Stimulated activated effector memory CD8-positive, alpha-beta T cell treated with anti-CD3 and anti-CD28 coated beads, Interleukin-12 subunit alpha, Interleukin-12 subunit beta, amount 100 ng/mL, for 72 hours (primary cell): Measurements from ENCODE around the gene C20orf96.
"Not testable (repeated sequence)": the region's sequence is repeated elsewhere in the genome, so short reads cannot be mapped to it uniquely, and the experiment has no call there.

Experiments used
- ATAC-seq: fragments of 150-1000 bp; cut with Tn5 transposase; 2 replicates; pipeline ENCODE4 v1.10.0; 2021
- DNase-seq, 2 donors: peaks; one replicate each; pipeline ENCODE4 v3.0.0; 2021 to 2022; ENCODE audit warnings: low spot score in 2 of 2
- H3K27ac Mint-ChIP-seq: one replicate; pipeline ENCODE4 v1.8.0; 2022; ENCODE audit warnings: mild to moderate bottlenecking, mixed read lengths
- H3K36me3 Mint-ChIP-seq: one replicate; pipeline ENCODE4 v1.8.0; 2022; ENCODE audit warnings: mild to moderate bottlenecking, mixed read lengths
- H3K4me1 Mint-ChIP-seq: one replicate; pipeline ENCODE4 v1.8.0; 2022; ENCODE audit warnings: mixed read lengths
- H3K4me3 Mint-ChIP-seq: one replicate; pipeline ENCODE4 v1.8.0; 2022; ENCODE audit warnings: mild to moderate bottlenecking, mixed read lengths
- H3K9me3 Mint-ChIP-seq: one replicate; pipeline ENCODE4 v1.8.0; 2022; ENCODE audit warnings: mixed read lengths

Gene C20orf96

DNA sequence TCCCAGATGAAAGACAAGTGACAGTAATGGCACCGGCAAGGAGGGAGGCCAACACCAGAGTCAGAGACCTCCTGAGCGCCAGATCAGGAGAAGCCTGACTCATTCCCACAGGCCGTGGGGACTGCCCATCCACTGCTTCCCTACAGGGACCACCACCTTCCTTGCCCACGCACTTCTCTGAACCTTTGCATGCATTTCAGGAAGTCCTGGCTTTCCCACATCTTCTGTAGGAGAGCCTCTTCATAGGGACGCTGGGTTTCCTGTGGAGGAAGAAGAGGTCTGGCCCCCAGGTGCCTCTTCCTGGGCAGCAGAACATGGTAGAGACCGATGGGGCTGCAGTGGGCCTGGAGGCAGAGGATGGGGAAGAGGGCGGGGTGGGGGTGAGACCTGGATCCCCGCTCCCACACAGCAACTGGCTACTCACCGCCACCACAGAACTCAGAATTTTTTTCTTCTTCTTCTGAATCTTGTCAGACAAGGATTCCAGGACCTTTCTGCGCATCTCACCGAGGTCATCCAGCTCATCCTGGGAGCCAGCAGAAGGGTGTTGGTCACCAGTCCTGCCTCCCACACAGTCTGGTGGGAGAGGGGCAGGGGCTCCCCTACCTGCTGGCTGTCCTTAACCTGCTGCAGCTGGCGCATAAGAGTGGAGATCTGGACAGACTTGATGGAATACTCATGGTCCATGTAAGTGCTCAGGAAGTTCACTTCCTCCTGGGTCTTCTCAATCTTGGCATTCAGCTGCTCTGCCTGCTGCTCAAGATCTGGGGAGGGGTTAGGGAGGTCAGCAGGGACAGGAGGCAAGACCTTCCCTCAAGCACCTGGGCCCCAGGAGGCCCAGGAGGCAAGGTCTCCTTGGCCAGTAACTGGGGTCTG is 13.7 kb downstream of the C20orf96 start:
- H3K27ac Mint-ChIP-seq, result no peak overlapping the region
- ATAC-seq (no peak), DNase-seq (no peak)
- H3K36me3 Mint-ChIP-seq, result no peaks in the 10 kb centered on the region
- no peaks in the 10 kb centered on the region for H3K9me3 Mint-ChIP-seq
- H3K4me3 Mint-ChIP-seq, result no peak overlapping the region
- no peaks in the 10 kb centered on the region for H3K4me1 Mint-ChIP-seq

DNA sequence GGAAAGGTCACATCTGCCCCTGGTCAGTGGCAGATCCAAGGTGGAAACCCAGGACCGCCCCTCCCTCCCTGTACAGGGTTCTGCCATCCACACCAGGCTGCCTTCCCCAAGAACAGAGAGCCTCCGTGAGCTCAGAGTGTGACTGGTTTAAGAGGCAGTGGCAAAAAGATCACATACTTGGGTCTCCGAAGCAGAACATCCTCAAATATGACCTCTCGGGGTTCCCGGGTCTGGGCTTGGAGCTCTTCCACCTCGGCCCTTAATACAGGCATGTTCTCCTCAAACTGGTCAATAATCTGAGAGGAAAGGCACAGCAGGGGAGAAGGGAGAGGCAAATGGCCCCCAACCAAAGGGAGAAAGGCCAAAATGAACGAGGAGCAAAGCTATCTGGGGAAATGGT is 14.8 kb downstream of the C20orf96 start:
- H3K9me3 Mint-ChIP-seq, result no peaks in the 10 kb centered on the region
- ATAC-seq (no peak), DNase-seq (no peak)
- no peaks in the 10 kb centered on the region for H3K4me1 Mint-ChIP-seq
- no peaks in the 10 kb centered on the region for H3K36me3 Mint-ChIP-seq
- H3K27ac Mint-ChIP-seq, result no peak overlapping the region
- H3K4me3 Mint-ChIP-seq, result no peak overlapping the region

DNA sequence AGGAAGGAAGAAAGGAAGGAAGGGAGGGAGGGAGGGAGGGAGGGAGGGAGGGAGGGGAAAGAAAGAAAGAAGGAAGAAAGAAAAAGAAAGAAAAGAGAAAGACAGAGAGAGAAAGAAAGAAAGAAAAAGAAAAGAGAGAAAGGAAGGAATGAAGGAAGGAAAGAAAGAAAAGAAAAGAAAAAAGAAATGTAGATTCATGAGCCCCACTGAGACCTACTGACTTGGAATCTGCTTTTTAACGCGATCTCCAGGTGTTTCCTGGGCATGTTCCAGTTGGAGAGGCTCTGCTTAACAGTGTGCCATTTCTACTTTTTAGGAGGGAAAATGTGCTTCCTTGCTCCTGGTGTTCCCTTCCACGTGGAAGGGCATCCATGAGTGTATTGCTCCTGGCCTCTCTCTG is 16.7 kb downstream of the C20orf96 start:
- ATAC-seq, result no peak
- H3K36me3 Mint-ChIP-seq, result no peaks in the 10 kb centered on the region
- H3K27ac Mint-ChIP-seq, result no peak overlapping the region
- H3K4me1 Mint-ChIP-seq, result no peaks in the 10 kb centered on the region
- H3K9me3 Mint-ChIP-seq, result no peaks in the 10 kb centered on the region
- DNase-seq, result no peak
- H3K4me3 Mint-ChIP-seq, result no peak overlapping the region

DNA sequence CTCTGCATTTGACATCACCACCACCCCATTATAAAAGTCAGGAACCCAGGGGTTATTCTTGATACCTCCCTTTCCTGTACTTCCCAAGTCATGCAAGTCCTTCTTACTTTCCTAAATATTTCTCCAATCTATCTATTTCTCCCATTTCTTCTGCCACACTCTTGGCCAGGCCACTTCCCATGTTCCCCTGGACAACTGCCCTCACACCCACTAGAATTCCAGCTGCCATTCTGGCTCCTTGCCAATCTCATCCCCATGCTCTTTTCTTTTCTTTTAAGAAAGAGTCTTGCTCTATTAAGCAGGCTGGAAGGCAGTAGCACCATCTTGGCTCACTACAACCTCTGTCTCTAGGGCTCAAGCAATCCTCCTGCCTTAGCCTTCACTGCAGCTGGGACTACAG is 17.8 kb downstream of the C20orf96 start:
- ATAC-seq, result no peak
- no peaks in the 10 kb centered on the region for H3K9me3 Mint-ChIP-seq
- H3K36me3 Mint-ChIP-seq, result no peaks in the 10 kb centered on the region
- no peak for DNase-seq
- H3K4me1 Mint-ChIP-seq, result no peaks in the 10 kb centered on the region
- no peak overlapping the region for H3K4me3 Mint-ChIP-seq
- H3K27ac Mint-ChIP-seq, result peak overlapping the region; percentile 15

DNA sequence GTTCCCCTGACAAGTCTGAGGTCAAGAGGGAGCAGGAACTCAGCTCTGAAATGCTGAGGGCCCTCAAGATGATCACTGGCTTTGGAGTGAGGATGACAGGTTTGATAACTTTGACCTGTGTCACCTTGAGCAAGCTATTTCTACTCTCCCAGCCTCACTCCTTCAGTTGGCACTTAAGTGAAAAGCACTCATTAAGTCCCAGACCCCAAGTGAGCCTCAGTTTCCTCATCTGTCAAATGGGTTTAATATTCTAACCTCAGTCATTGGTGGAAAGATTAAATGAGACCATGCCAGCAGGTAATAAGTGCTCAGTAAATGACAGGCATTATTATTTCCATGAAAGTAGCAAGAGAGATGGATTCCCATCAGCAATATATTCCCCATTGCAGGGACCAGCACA is 19.0 kb downstream of the C20orf96 start:
- no peaks in the 10 kb centered on the region for H3K36me3 Mint-ChIP-seq
- peaks cover 8% of the 10 kb centered on the region for H3K4me1 Mint-ChIP-seq
- DNase-seq (no peak), ATAC-seq (no peak)
- no peaks in the 10 kb centered on the region for H3K9me3 Mint-ChIP-seq
- no peak overlapping the region for H3K4me3 Mint-ChIP-seq
- H3K27ac Mint-ChIP-seq, result no peak overlapping the region

DNA sequence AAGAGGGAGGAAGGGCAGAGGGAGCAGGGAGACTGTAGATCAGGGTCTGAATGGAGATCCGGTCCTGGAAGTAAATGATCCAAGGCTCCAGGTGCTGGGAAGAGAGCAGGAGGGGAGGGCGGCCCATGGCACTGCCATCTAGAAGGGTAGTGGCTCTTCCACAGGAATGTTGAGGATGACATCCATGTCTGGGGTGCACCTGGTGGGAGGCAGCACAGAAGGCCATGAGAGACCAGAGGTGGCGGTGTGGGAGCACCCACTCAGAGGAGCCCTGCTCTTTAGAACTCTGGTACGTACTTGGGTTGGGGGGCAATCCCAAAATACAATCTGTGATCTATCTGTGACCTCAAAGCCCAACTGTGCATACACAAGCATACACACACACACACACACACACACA is 19.5 kb downstream of the C20orf96 start:
- no peak overlapping the region for H3K4me3 Mint-ChIP-seq
- no peaks in the 10 kb centered on the region for H3K9me3 Mint-ChIP-seq
- H3K4me1 Mint-ChIP-seq, result peaks cover 12% of the 10 kb centered on the region
- no peak overlapping the region for H3K27ac Mint-ChIP-seq
- DNase-seq (no peak), ATAC-seq (no peak)
- H3K36me3 Mint-ChIP-seq, result no peaks in the 10 kb centered on the region

DNA sequence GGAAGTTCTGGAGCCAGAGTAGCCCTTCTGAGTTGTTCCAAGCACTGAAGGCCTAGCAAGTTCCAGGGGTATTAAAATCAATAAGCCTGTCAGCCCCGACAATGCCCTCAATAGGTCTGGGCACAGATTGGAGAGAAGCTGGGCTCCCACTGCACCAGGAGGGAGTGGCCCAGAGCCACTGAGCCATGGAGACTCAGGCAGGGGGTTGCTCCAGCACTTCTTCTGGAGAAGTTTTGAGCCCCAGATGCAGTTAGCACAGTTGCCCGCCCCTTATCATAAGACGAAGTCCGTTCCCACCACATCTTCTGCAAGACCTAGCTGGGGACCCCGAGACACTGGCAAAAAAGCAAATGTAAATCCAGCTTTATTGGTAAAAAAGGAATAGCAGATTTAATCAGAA is 20.0 kb downstream of the C20orf96 start:
- DNase-seq, result no peak
- Mint-ChIP-seq H3K36me3 (no peaks in the 10 kb centered on the region), H3K9me3 (no peaks in the 10 kb centered on the region), H3K27ac (no peak overlapping the region), H3K4me3 (no peak overlapping the region), H3K4me1 (peaks cover 12% of the 10 kb centered on the region)
- ATAC-seq, result no peak

DNA sequence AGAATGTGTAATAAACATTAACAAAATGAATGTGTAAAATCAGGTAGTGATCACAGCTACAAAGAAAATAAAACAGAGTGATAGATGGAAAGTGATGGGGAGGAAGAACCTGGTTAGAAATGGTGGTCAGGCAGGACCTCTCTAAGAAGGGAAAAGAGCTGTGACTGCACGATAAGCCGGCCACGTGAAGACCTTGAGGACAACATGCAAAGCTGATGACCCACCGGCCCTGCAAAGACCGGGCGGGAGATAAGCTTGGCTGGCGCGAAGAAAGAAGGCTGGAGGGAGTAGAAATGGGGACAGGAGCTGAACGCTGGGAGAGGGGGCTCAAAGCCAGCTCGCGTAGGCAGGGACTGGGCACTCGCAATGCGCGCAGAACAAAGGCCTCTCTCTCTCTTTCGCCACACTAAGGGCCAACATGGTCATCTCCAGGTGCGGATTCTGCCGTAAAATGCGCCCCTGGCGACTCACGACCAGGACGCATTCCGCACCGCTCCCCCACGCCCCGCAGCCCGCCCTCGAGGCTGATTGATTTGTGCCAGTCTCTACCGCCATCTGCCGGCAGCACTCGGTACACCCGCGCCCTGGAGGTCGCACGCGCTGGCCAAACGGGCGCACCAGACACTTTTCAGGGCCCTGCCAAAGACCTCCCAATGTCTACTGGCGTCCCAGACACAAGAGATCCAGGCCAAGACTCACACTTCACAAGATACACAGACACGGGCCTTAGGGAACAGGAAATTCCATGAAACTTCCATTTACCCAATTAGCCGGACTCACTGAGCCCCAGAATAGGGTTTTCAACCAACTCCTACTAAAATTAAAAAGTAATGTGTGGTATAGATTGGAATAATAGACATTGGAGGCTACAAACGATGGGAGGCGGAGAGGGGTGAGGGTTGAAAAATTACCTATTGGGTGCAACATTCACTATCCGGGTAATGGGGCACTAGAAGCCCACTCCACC is 23.7 kb downstream of the C20orf96 start:
- Mint-ChIP-seq H3K4me3 (peak overlapping the region; percentile 75), H3K36me3 (no peaks in the 10 kb centered on the region), H3K4me1 (peaks cover 12% of the 10 kb centered on the region), H3K9me3 (no peaks in the 10 kb centered on the region), H3K27ac (peak overlapping the region; percentile 85)
- ATAC-seq, result peak; percentile 93
- peak; percentile 84 to 95 for DNase-seq

DNA sequence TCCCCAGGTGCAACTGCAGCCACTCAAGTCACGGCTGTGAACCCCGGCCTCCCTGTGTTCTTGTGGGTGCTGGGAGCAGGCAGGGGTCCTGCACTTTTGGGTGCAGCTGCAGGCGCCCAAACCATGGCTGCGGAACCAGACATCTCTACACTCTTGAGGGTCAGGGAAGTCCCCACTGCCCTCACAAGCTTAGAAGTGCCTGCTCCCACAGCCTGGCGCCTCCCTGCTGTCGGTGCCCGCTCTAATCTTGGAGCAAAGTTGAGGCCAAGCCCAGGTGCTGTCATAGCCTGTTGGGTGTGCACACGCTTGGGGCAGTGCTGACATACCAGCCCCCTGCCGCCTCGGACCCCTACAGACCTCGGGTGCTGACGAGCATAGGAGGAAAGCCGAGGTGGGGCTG is 26.8 kb downstream of the C20orf96 start:
- DNase-seq (no peak), ATAC-seq (no peak)
- Mint-ChIP-seq H3K9me3 (no peaks in the 10 kb centered on the region), H3K36me3 (no peaks in the 10 kb centered on the region), H3K4me3 (no peak overlapping the region), H3K27ac (no peak overlapping the region), H3K4me1 (peaks cover 18% of the 10 kb centered on the region)

DNA sequence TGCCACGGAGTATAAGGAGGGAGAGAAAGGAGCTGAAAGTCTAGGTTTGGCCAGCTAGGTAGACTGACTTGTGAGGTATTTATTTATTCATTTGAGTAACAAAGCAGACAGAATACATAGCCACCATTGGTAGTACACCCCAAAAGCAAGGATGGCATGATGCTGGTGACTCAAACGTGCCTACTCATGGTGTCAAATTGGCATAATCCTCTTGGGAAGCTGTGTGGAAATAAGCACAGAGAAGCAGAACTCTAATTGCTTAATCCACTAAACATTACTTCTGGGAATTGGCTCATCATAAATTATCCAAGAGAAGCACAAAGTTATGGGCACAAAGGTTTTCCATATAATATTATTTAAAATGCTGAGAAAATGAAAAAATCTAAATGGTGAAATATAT is 30.6 kb downstream of the C20orf96 start:
- peaks cover 15% of the 10 kb centered on the region for H3K4me1 Mint-ChIP-seq
- no peak overlapping the region for H3K4me3 Mint-ChIP-seq
- H3K36me3 Mint-ChIP-seq, result no peaks in the 10 kb centered on the region
- DNase-seq (peak in 1 of 2 donors; percentile 26), ATAC-seq (no peak)
- H3K27ac Mint-ChIP-seq, result no peak overlapping the region
- no peaks in the 10 kb centered on the region for H3K9me3 Mint-ChIP-seq

DNA sequence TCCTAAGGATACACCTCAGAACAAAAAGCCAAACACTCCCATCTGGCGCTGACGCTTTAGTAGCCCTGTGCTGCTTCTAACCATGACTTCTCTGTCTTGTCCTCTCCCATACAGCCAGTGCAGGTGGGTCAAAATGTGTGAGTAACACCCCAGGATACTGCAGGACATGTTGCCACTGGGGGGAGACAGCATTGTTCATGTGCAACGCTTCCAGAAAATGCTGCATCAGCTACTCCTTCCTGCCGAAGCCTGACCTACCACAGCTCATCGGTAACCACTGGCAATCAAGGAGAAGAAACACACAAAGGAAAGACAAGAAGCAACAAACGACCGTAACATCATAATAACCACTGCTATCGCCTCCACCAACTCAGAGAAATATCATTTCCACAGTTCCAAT is 31.6 kb downstream of the C20orf96 start:
- ATAC-seq, result peak; percentile 42
- DNase-seq, result peak in 1 of 2 donors; percentile 46
- no peak overlapping the region for H3K27ac Mint-ChIP-seq

DNA sequence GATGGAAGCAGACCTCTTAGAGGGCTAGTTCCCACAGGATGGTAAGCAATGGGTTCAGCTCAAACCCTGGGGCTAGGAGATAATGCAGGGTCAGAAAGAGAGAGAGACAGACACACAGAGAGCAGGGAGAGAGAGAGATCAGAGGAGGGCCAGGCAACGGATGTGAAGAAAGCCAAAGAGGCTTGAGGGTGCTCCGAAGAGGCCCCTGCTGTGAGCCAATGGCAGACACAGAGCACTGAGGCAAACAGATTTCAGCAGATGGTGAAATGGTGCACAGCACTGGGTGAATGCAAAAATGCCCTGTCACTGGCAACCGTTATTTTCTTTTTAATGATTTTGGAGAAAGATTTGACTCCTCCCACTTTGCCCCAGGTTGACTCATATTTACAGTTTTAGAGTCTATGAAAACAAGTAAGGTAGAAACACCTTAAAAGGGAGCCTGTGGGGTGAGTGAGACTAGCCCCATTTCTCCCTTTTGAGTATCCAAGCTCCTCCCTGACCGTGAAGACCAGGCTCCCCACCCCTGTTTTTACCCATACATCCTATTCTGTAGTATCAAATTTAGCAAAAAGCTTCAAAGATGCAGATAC is 32.2 kb downstream of the C20orf96 start:
- Mint-ChIP-seq H3K9me3 (no peaks in the 10 kb centered on the region), H3K27ac (no peak overlapping the region), H3K4me3 (no peak overlapping the region), H3K36me3 (no peaks in the 10 kb centered on the region), H3K4me1 (peaks cover 15% of the 10 kb centered on the region)
- ATAC-seq (peak; percentile 57), DNase-seq (peak in 1 of 2 donors; percentile 18)

More for the DNA sequence above, 31.6 kb downstream of the C20orf96 start:
- Mint-ChIP-seq H3K4me3 (no peak overlapping the region), H3K4me1 (peaks cover 15% of the 10 kb centered on the region), H3K9me3 (no peaks in the 10 kb centered on the region), H3K36me3 (no peaks in the 10 kb centered on the region)

DNA sequence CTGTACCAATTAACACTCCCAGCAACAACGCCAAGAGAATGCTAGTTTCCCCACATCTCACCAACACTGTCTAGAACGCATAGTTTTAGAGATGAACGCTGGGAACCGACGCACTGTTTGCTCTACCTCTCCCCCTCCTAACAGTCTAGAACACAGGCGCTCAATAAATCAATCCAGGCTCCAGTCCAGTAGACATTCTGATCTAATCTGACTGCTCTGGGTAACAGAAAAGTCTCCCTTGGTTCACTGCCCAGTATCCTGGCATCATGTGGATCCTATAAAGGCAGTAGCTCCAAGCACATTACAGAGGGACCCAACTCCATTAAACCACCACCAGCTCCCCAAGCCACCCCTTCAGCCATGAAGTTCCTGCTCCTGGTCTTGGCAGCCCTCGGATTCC is 33.1 kb downstream of the C20orf96 start, which contains the start of gene DEFB132:
DEFB132 (plus strand) TSS at position 306 of the 400 bp plus-strand sequence; CDS start at position 361, 55 bp downstream.
- ATAC-seq (no peak), DNase-seq (peak in 1 of 2 donors; percentile 15)
- Mint-ChIP-seq H3K4me1 (peaks cover 15% of the 10 kb centered on the region), H3K27ac (no peak within 1 kb of the TSS), H3K4me3 (no peak within 1 kb of the TSS), H3K36me3 (no peaks in the 10 kb centered on the region), H3K9me3 (no peaks in the 10 kb centered on the region)

DNA sequence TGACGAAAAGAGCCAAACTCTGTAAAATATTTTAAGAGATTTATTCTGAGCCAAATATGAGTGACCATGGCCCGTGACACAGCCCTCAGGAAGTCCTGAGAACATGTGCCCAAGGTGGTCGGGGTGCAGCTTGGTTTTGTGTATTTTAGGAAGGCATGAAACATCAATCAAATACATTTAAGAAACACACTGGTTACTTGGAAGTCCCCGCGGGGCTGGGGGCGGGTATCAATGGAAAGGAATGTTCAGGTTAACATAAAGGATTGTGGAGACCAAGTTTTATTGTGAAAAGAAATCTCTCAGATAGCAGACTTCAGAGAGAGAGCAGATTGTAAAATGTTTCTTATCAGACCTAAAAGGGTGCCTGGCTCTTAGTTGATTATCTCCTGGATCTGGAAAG is 37.1 kb downstream of the C20orf96 start:
- H3K4me3 Mint-ChIP-seq, H3K27ac Mint-ChIP-seq, DNase-seq, ATAC-seq, H3K36me3 Mint-ChIP-seq, H3K4me1 Mint-ChIP-seq, H3K9me3 Mint-ChIP-seq: not testable (repeated sequence)

DNA sequence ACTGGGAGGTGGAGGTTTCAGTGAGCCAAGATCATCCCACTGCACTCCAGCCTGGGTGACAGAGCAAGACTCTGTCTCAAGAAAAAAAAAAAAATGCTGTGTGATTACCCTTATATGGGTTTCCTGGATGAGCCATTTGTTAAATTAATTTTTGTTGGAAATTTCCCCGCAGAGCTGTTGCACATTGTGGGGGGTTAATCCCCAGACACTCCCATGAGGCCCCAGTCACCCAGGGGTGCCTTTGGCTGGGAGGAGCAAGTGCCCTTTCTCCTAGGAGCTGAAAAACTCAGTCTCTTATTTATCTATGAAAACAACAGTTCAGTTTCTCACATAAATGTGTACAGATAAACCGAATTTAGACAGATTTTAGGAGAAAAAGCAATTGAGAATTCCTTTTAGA is 37.7 kb downstream of the C20orf96 start:
- H3K36me3 Mint-ChIP-seq, result no peaks in the 10 kb centered on the region
- ATAC-seq (no peak), DNase-seq (no peak)
- no peaks in the 10 kb centered on the region for H3K9me3 Mint-ChIP-seq
- H3K4me1 Mint-ChIP-seq, result no peaks in the 10 kb centered on the region
- no peak overlapping the region for H3K4me3 Mint-ChIP-seq
- H3K27ac Mint-ChIP-seq, result no peak overlapping the region
